Measurements from ENCODE around the gene ALG8.

Gene ALG8

GRCh38 chr11:78160557-78160956 is 21.1 kb upstream of the ALG8 start:
- no peak for DNase-seq (ENCODE audit: low read depth in 2 of 2)

- DNase-seq (ENCODE audit: low read depth in 2 of 2) = no peak
Observed at GRCh38 chr11:78158987-78159652, 19.7 kb upstream of the ALG8 start.

GRCh38 chr11:78156127-78156844 is 16.9 kb upstream of the ALG8 start:
- no peak for DNase-seq (ENCODE audit: low read depth in 2 of 2)

GRCh38 chr11:78151804-78152203 is 12.4 kb upstream of the ALG8 start:
- DNase-seq (ENCODE audit: low read depth in 2 of 2) = no peak

- no peak for DNase-seq (ENCODE audit: low read depth in 2 of 2)
Observed at GRCh38 chr11:78150754-78151153, 11.3 kb upstream of the ALG8 start.

- DNase-seq (ENCODE audit: low read depth in 2 of 2) = no peak
Observed at GRCh38 chr11:78150346-78150745, 10.9 kb upstream of the ALG8 start.

- no peak for DNase-seq (ENCODE audit: low read depth in 2 of 2)
Observed at GRCh38 chr11:78149646-78150045, 10.2 kb upstream of the ALG8 start.

- DNase-seq (ENCODE audit: low read depth in 2 of 2) = no peak
Observed at GRCh38 chr11:78147807-78148206, 8.4 kb upstream of the ALG8 start.

GRCh38 chr11:78145511-78146025 is 6.1 kb upstream of the ALG8 start:
- DNase-seq (ENCODE audit: low read depth in 2 of 2) = no peak

- DNase-seq (ENCODE audit: low read depth in 2 of 2) = no peak
Observed at GRCh38 chr11:78140392-78141077, 1.1 kb upstream of the ALG8 start.

- peak; percentile 26 to 34 for DNase-seq (ENCODE audit: low read depth in 2 of 2)
Observed at GRCh38 chr11:78138694-78139421, 568 bp downstream of the ALG8 start.

GRCh38 chr11:78138291-78138690 is 1.1 kb downstream of the ALG8 start:
- DNase-seq (ENCODE audit: low read depth in 2 of 2) = no peak

- DNase-seq (ENCODE audit: low read depth in 2 of 2) = no peak
Observed at GRCh38 chr11:78132475-78132874, 7.0 kb downstream of the ALG8 start.

- no peak for DNase-seq (ENCODE audit: low read depth in 2 of 2)
Observed at GRCh38 chr11:78131956-78132355, 7.5 kb downstream of the ALG8 start.

- no peak for DNase-seq (ENCODE audit: low read depth in 2 of 2)
Observed at GRCh38 chr11:78127403-78127802, 12.0 kb downstream of the ALG8 start.

- no peak for DNase-seq (ENCODE audit: low read depth in 2 of 2)
Observed at GRCh38 chr11:78112582-78113275, 26.7 kb downstream of the ALG8 start.

GRCh38 chr11:78111298-78111697 is 28.1 kb downstream of the ALG8 start:
- DNase-seq (ENCODE audit: low read depth in 2 of 2) = no peak

GRCh38 chr11:78110830-78111229 is 28.6 kb downstream of the ALG8 start:
- DNase-seq (ENCODE audit: low read depth in 2 of 2) = no peak

GRCh38 chr11:78110351-78110750 is 29.1 kb downstream of the ALG8 start:
- no peak for DNase-seq (ENCODE audit: low read depth in 2 of 2)

- DNase-seq (ENCODE audit: low read depth in 2 of 2) = no peak
Observed at GRCh38 chr11:78109081-78110015, 30.1 kb downstream of the ALG8 start.

Data from stimulated activated CD4-positive, alpha-beta T cell treated with anti-CD3 and anti-CD28 coated beads, Interleukin-1b, Interleukin-23, amount 100 ng/mL, for 4 hours (primary cell).